Natural killer cell (primary cell): ENCODE results near the gene ASPDH. TPM values are rescaled to one million over a fixed set of nuclear protein-coding genes. Genes with fewer than 3 reads are reported as not detected.

Experiments
- ATAC-seq, 3 donors: fragments of 150-1000 bp in 2 of 3; fragments of 200-7000 bp in 1 of 3; cut with Tn5 transposase; 1 replicate in 1 of 3; 2 replicates in 2 of 3; pipeline ENCODE4 v1.10.0; 2021; ENCODE audit warnings: mild to moderate bottlenecking in 2 of 3, moderate library complexity in 2 of 3
- DNase-seq, 2 donors: peaks; one replicate each; pipeline versions ENCODE4 v3.0.0 to v3.0.0-alpha.2; 2013 to 2021; ENCODE audit warnings: mixed read lengths in 1 of 2
- H3K27ac ChIP-seq: one replicate; pipeline ENCODE4 v1.5.1; 2013; ENCODE audit warnings: mild to moderate bottlenecking, low read length
- H3K27me3 ChIP-seq: one replicate; pipeline ENCODE4 v1.6.1; 2013; ENCODE audit warnings: low read length; ENCODE audit not compliant: control insufficient read depth, insufficient read depth
- H3K36me3 ChIP-seq: one replicate; pipeline ENCODE4 v1.6.1; 2013; ENCODE audit warnings: low read length; ENCODE audit not compliant: control insufficient read depth, insufficient read depth
- H3K4me1 ChIP-seq: one replicate; pipeline ENCODE4 v1.6.1; 2013; ENCODE audit warnings: low read length; ENCODE audit not compliant: control insufficient read depth, insufficient read depth
- H3K4me3 ChIP-seq: one replicate; pipeline ENCODE4 v1.5.1; 2013; ENCODE audit warnings: low read length
- H3K9me3 ChIP-seq: one replicate; pipeline ENCODE4 v1.6.1; 2013; ENCODE audit warnings: low read length; ENCODE audit not compliant: control insufficient read depth, insufficient read depth
- H3K27ac Mint-ChIP-seq, 2 donors: one replicate each; pipeline ENCODE4 v1.8.0; 2022; ENCODE audit warnings: mild to moderate bottlenecking in 2 of 2, mixed read lengths in 2 of 2, moderate library complexity in 1 of 2
- H3K27me3 Mint-ChIP-seq, 2 donors: one replicate each; pipeline ENCODE4 v1.8.0; 2022; ENCODE audit warnings: low read depth in 2 of 2, mixed read lengths in 2 of 2
- H3K36me3 Mint-ChIP-seq: one replicate; pipeline ENCODE4 v1.8.0; 2022; ENCODE audit warnings: mixed read lengths
- H3K4me1 Mint-ChIP-seq, 2 donors: one replicate each; pipeline ENCODE4 v1.8.0; 2022; ENCODE audit warnings: mixed read lengths in 2 of 2
- H3K4me3 Mint-ChIP-seq: one replicate; pipeline ENCODE4 v1.8.0; 2022; ENCODE audit warnings: mild to moderate bottlenecking, moderate library complexity, mixed read lengths
- H3K9me3 Mint-ChIP-seq, 2 donors: one replicate each; pipeline ENCODE4 v1.8.0; 2022; ENCODE audit warnings: mixed read lengths in 2 of 2
- WGBS: methylation state at CpG from one replicate; pipeline ENCODE4 v1.1.7; 2013; ENCODE audit warnings: missing lambda C conversion rate; ENCODE audit not compliant: insufficient coverage; 5-methylcytosine and 5-hydroxymethylcytosine counted together
- intact Hi-C: fragments of 100-400 bp; cut with micrococcal nuclease; formaldehyde crosslinking; loops from one replicate; pipeline ENCODE4 v1.14.2; 2022
- total RNA-seq, 4 donors: library from RNA; stranded (reverse); fragments of 120-200 nt in 1 of 4; gene quantifications; one replicate each; pipeline versions ENCODE4 v1.2.3 to v1.2.4, GENCODE V29; 2013 to 2022
- TF ChIP-seq, protein P1 (sequence below): fragments of 200-600 bp; IDR thresholded peaks from one replicate; pipeline ENCODE4 v1.8.0; 2022; ENCODE audit warnings: antibody characterized with exemption

Gene ASPDH
- total RNA-seq, 3 donors from 2014 or later (not counting 1 experiment from before 2014, with no cell fraction given): not detected

DNA sequence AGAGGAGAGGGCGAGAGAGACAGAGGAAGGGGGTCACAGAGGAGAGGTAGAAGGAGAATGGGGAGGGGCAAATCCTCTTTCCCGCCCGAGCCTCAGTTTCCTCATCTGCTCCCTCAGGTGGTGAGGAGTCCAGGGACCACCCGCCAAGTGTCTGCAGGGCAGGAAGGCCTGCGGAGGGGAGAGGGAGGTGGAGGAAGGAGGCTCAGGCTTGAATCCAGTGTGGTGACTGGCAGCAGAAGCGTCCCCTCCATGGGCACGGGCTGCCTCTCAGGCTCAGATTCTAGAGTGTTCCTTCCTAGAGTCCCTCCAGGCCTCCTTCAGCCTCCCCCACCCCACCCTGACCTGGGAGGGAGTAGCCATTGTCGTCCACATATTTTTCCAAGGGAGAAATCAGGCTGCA is 20.5 kb downstream of the ASPDH start:
- intact Hi-C loops: no loop called here
- H3K27me3 ChIP-seq: no peaks in the 10 kb centered on the region
- H3K36me3 ChIP-seq: no peaks in the 10 kb centered on the region
- no peaks in the 10 kb centered on the region for H3K36me3 Mint-ChIP-seq
- no peak overlapping the region for H3K27ac ChIP-seq
- WGBS: 92% methylated on average over 8 of the region's 8 CpGs
- H3K4me3 Mint-ChIP-seq: no peak overlapping the region
- peaks cover 12% of the 10 kb centered on the region for H3K4me1 ChIP-seq
- H3K4me3 ChIP-seq: no peak overlapping the region
- H3K9me3 ChIP-seq: no peaks in the 10 kb centered on the region
- ATAC-seq: no peak
- no peaks in the 10 kb centered on the region for H3K9me3 Mint-ChIP-seq
- TF ChIP-seq, protein P1, sequence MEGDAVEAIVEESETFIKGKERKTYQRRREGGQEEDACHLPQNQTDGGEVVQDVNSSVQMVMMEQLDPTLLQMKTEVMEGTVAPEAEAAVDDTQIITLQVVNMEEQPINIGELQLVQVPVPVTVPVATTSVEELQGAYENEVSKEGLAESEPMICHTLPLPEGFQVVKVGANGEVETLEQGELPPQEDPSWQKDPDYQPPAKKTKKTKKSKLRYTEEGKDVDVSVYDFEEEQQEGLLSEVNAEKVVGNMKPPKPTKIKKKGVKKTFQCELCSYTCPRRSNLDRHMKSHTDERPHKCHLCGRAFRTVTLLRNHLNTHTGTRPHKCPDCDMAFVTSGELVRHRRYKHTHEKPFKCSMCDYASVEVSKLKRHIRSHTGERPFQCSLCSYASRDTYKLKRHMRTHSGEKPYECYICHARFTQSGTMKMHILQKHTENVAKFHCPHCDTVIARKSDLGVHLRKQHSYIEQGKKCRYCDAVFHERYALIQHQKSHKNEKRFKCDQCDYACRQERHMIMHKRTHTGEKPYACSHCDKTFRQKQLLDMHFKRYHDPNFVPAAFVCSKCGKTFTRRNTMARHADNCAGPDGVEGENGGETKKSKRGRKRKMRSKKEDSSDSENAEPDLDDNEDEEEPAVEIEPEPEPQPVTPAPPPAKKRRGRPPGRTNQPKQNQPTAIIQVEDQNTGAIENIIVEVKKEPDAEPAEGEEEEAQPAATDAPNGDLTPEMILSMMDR: no peak
- DNase-seq: no peak
- no peaks in the 10 kb centered on the region for H3K27me3 Mint-ChIP-seq
- peaks cover 5 to 24% of the 10 kb centered on the region in 2 donors for H3K4me1 Mint-ChIP-seq
- H3K27ac Mint-ChIP-seq: no peak overlapping the region

DNA sequence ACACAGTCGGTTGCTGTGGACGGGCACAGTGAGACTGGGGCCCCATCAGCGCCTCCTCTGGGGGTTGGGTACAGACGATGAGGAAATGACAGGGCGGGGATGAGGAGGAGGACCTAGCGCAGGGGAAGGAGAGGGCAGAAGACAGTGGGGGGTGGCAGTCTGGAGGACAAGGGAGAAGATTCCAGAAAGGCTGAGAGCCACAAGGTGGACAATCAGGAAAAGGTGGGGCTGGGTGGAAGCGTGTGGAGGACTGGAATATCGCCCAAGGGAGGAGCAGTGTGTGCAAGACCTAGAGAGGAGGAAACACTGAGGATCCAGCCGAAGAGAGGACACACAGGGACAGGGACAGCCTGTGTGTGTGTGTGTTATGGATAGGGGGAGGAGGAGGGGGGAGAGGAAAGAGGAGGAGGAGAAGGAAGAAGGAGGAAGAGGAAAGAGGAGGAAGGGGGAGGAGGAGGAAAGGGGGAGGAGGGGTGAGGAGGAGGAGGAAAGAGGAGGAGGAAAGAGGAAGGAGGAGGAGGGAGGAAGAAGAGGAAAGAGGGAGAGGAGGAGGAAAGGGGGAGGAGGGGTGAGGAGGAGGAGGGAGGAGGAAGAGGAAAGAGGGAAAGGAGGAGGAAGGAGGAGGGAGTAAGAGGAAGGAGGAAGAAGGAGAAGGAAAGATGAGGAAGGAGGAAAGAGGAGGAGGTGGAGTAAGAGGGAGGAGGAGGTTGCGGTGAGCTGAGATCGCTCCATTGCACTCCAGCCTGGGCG is 21.2 kb downstream of the ASPDH start:
- Histone ChIP-seq H3K27ac (no peak overlapping the region), H3K9me3 (no peaks in the 10 kb centered on the region), H3K36me3 (no peaks in the 10 kb centered on the region), H3K4me1 (peaks cover 12% of the 10 kb centered on the region), H3K4me3 (no peak overlapping the region), H3K27me3 (no peaks in the 10 kb centered on the region)
- peak; percentile 80 to 85 (median 82) for ATAC-seq
- Mint-ChIP-seq H3K27me3 (no peaks in the 10 kb centered on the region), H3K27ac (peak overlapping the region in 1 of 2 donors; percentile 41), H3K9me3 (no peaks in the 10 kb centered on the region), H3K4me3 (no peak overlapping the region), H3K4me1 (peaks cover 5 to 29% of the 10 kb centered on the region in 2 donors), H3K36me3 (no peaks in the 10 kb centered on the region)
- intact Hi-C loops: no loop called here
- peak in 1 of 2 donors; percentile 46 for DNase-seq
- 11% methylated on average over 10 of the region's 12 CpGs for WGBS
- TF ChIP-seq, protein P1: no peak

DNA sequence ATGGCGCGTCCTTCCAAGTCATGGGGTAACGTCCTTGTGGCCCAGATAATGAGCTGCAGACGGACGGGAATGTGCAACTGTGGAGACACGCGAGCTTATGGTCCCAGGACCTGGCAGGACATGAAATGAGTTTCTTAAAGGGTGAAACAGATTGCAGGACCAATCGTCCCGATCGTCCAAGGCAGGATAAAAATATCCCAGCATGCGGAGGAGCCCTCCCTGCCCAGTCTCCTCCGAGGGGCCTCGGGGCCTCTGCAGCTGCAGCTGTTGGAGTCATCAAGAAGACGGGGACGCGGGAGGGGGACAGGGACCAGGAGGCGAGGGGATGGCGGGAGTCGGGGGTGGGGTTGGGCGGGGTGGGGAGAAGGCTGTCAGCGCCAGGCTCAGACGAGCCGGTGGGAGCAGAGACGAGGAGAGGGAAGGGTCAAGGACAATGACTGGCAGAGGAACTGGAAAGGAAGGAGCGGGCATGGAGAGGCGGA is 22.7 kb downstream of the ASPDH start:
- Mint-ChIP-seq H3K36me3 (no peaks in the 10 kb centered on the region), H3K27ac (peak overlapping the region in 1 of 2 donors; percentile 41), H3K4me1 (peaks cover 5 to 34% of the 10 kb centered on the region in 2 donors), H3K9me3 (no peaks in the 10 kb centered on the region), H3K4me3 (no peak overlapping the region), H3K27me3 (no peaks in the 10 kb centered on the region)
- intact Hi-C loops: no loop called here
- no peaks in the 10 kb centered on the region for H3K27me3 ChIP-seq
- H3K9me3 ChIP-seq: no peaks in the 10 kb centered on the region
- no peak overlapping the region for H3K4me3 ChIP-seq
- TF ChIP-seq, protein P1: no peak
- no peak for DNase-seq
- no peak for ATAC-seq
- peaks cover 12% of the 10 kb centered on the region for H3K4me1 ChIP-seq
- WGBS: 79% methylated on average over 26 of the region's 26 CpGs
- H3K27ac ChIP-seq: no peak overlapping the region
- no peaks in the 10 kb centered on the region for H3K36me3 ChIP-seq
